Measurements from ENCODE around the gene DNER. TPM values are rescaled to one million over a fixed set of nuclear protein-coding genes. Genes with fewer than 3 reads are reported as not detected.

The DNER gene
- polyA plus RNA-seq, 1 donor (not counting 4 experiments of a cell fraction or from before 2014, with no cell fraction given) = 8.5 TPM

- no peak for FAIRE-seq
- dilution Hi-C loops (cut with MboI; ENCODE audit: extremely low pct_ligation_motif_present, low sequenced_read_pairs) = no loop called here
- TF ChIP-seq CTCF (optimal IDR thresholded peaks at IDR 0.05 in 1 of 3, IDR thresholded peaks at IDR 0.05 in 1 of 3, conservative IDR thresholded peaks at IDR 0.05 in 1 of 3; ENCODE audit: extremely low read depth in 1 of 3, insufficient read depth in 2 of 3, low read length in 3 of 3) (no peak), EZH2 (IDR thresholded peaks at IDR 0.05; ENCODE audit: low read length) (no peak)
Measured at GRCh38 chr2:229629039-229629438, 85.3 kb downstream of the DNER start.

GRCh38 chr2:229627728-229628127, 86.6 kb downstream of the DNER start:
- dilution Hi-C loops (cut with MboI; ENCODE audit: extremely low pct_ligation_motif_present, low sequenced_read_pairs) = no loop called here
- DNase-seq (ENCODE audit: low read depth, low spot score) (no peak), FAIRE-seq (no peak)
- Histone ChIP-seq H4K20me1 (ENCODE audit: control insufficient read depth, extremely low read depth, insufficient read depth, low read length) (no peaks in the 10 kb centered on the region), H2AFZ (ENCODE audit: control insufficient read depth, low read length) (no peak overlapping the region), H3K36me3 (ENCODE audit: control insufficient read depth in 2 of 2, extremely low read depth in 1 of 2, insufficient read depth in 2 of 2, low read length in 2 of 2) (no peaks in the 10 kb centered on the region), H3K9ac (ENCODE audit: control insufficient read depth, extremely low read depth, insufficient read depth, low read length) (no peak overlapping the region), H3K79me2 (ENCODE audit: control insufficient read depth, insufficient read depth, low read length) (no peaks in the 10 kb centered on the region), H3K27me3 (ENCODE audit: control insufficient read depth, extremely low read depth, insufficient read depth, low read length) (no peaks in the 10 kb centered on the region), H3K9me3 (ENCODE audit: control insufficient read depth, low read depth, low read length) (no peaks in the 10 kb centered on the region), H3K4me2 (ENCODE audit: control insufficient read depth, extremely low read depth, insufficient read depth, low read depth, low read length) (no peak overlapping the region), H3K27ac (ENCODE audit: control insufficient read depth, insufficient read depth, low read length) (no peak overlapping the region), H3K9me1 (ENCODE audit: control insufficient read depth, extremely low read depth, insufficient read depth, low read length) (no peaks in the 10 kb centered on the region), H3K4me3 (ENCODE audit: control insufficient read depth in 2 of 3, extremely low read depth in 1 of 3, insufficient read depth in 2 of 3, low read depth in 1 of 3, low read length in 3 of 3) (no peak overlapping the region), H3K4me1 (ENCODE audit: control insufficient read depth, extremely low read depth, insufficient read depth, low read length) (no peaks in the 10 kb centered on the region)
- TF ChIP-seq EZH2 (IDR thresholded peaks at IDR 0.05; ENCODE audit: low read length) (no peak), CTCF (optimal IDR thresholded peaks at IDR 0.05 in 1 of 3, IDR thresholded peaks at IDR 0.05 in 1 of 3, conservative IDR thresholded peaks at IDR 0.05 in 1 of 3; ENCODE audit: extremely low read depth in 1 of 3, insufficient read depth in 2 of 3, low read length in 3 of 3) (no peak)

More at GRCh38 chr2:229629039-229629438, 85.3 kb downstream of the DNER start:
- H3K4me1 ChIP-seq (ENCODE audit: control insufficient read depth, extremely low read depth, insufficient read depth, low read length) = no peaks in the 10 kb centered on the region
- H3K27me3 ChIP-seq (ENCODE audit: control insufficient read depth, extremely low read depth, insufficient read depth, low read length) = no peaks in the 10 kb centered on the region
- H4K20me1 ChIP-seq (ENCODE audit: control insufficient read depth, extremely low read depth, insufficient read depth, low read length) = no peaks in the 10 kb centered on the region
- no peaks in the 10 kb centered on the region for H3K79me2 ChIP-seq (ENCODE audit: control insufficient read depth, insufficient read depth, low read length)
- H3K9me3 ChIP-seq (ENCODE audit: control insufficient read depth, low read depth, low read length) = no peaks in the 10 kb centered on the region
- no peak overlapping the region for H3K4me2 ChIP-seq (ENCODE audit: control insufficient read depth, extremely low read depth, insufficient read depth, low read depth, low read length)
- no peaks in the 10 kb centered on the region for H3K9me1 ChIP-seq (ENCODE audit: control insufficient read depth, extremely low read depth, insufficient read depth, low read length)
- no peak overlapping the region for H2AFZ ChIP-seq (ENCODE audit: control insufficient read depth, low read length)
- no peaks in the 10 kb centered on the region for H3K36me3 ChIP-seq (ENCODE audit: control insufficient read depth in 2 of 2, extremely low read depth in 1 of 2, insufficient read depth in 2 of 2, low read length in 2 of 2)
- H3K4me3 ChIP-seq (ENCODE audit: control insufficient read depth in 2 of 3, extremely low read depth in 1 of 3, insufficient read depth in 2 of 3, low read depth in 1 of 3, low read length in 3 of 3) = no peak overlapping the region
- H3K27ac ChIP-seq (ENCODE audit: control insufficient read depth, insufficient read depth, low read length) = no peak overlapping the region
- H3K9ac ChIP-seq (ENCODE audit: control insufficient read depth, extremely low read depth, insufficient read depth, low read length) = no peak overlapping the region
- no peak for DNase-seq (ENCODE audit: low read depth, low spot score)

Measured in keratinocyte (primary cell).